Measurements from ENCODE around the gene C1QTNF12. TPM values are rescaled to one million over a fixed set of nuclear protein-coding genes. Genes with fewer than 3 reads are reported as not detected.

Gene C1QTNF12
- total RNA-seq, 4 donors from 2014 or later, result 0.79 to 3.0 (median 1.7) TPM; not detected in 1

- DNase-seq, result no peak
- Histone ChIP-seq H3K4me1 (peaks cover 0 to 31% (median 0%) of the 10 kb centered on the region in 3 donors), H3K27ac (no peak overlapping the region), H3K9me3 (no peaks in the 10 kb centered on the region), H3K27me3 (no peaks in the 10 kb centered on the region), H3K36me3 (peaks cover 15 to 92% (median 32%) of the 10 kb centered on the region in 3 donors), H3K4me3 (no peak overlapping the region)
- intact Hi-C loops (cut with DNase I), result no loop called here
- WGBS, 2 donors, result 73 to 79% methylated on average over 9 to 10 of the region's 10 CpGs
- TF ChIP-seq CTCF (IDR thresholded peaks at IDR 0.05) (peak in 1 of 6 experiments; percentile 30), POLR2A (IDR thresholded peaks at IDR 0.05) (no peak)
These were observed 18.3 kb upstream of the C1QTNF12 start for GRCh38 chr1:1264868-1265272.

- no peak for DNase-seq
- Histone ChIP-seq H3K36me3 (peaks cover 15 to 100% (median 33%) of the 10 kb centered on the region in 3 donors), H3K27ac (no peak overlapping the region), H3K9me3 (no peaks in the 10 kb centered on the region), H3K4me3 (no peak overlapping the region), H3K27me3 (no peaks in the 10 kb centered on the region), H3K4me1 (peaks cover 0 to 34% (median under 1%) of the 10 kb centered on the region in 3 donors)
- 90 to 94% methylated on average over 8 to 9 of the region's 9 CpGs for WGBS, 2 donors
- TF ChIP-seq CTCF (IDR thresholded peaks at IDR 0.05) (no peak), POLR2A (IDR thresholded peaks at IDR 0.05) (no peak)
- intact Hi-C loops (cut with DNase I), result no loop called here
These were observed 17.5 kb upstream of the C1QTNF12 start for GRCh38 chr1:1264026-1264425.

- intact Hi-C loops (cut with DNase I), result no loop called here
- H3K4me3 ChIP-seq, result no peak overlapping the region
- TF ChIP-seq POLR2A (IDR thresholded peaks at IDR 0.05) (no peak), CTCF (IDR thresholded peaks at IDR 0.05) (no peak)
- no peak overlapping the region for H3K27ac ChIP-seq
- DNase-seq, result no peak
- H3K36me3 ChIP-seq, result peaks cover 15 to 100% (median 33%) of the 10 kb centered on the region in 3 donors
- 75 to 91% methylated on average over 4 to 5 of the region's 8 CpGs for WGBS, 2 donors
- no peaks in the 10 kb centered on the region for H3K9me3 ChIP-seq
- no peaks in the 10 kb centered on the region for H3K27me3 ChIP-seq
- peaks cover 7 to 40% (median 7%) of the 10 kb centered on the region in 3 donors for H3K4me1 ChIP-seq
These were observed 16.2 kb upstream of the C1QTNF12 start for GRCh38 chr1:1262758-1263157.

- Histone ChIP-seq H3K9me3 (no peaks in the 10 kb centered on the region), H3K27ac (no peak overlapping the region), H3K4me1 (peaks cover 7 to 40% (median 7%) of the 10 kb centered on the region in 3 donors), H3K27me3 (no peaks in the 10 kb centered on the region), H3K4me3 (no peak overlapping the region), H3K36me3 (peaks cover 16 to 100% (median 27%) of the 10 kb centered on the region in 3 donors)
- TF ChIP-seq POLR2A (IDR thresholded peaks at IDR 0.05), result no peak
- no peak for TF ChIP-seq CTCF (IDR thresholded peaks at IDR 0.05)
- WGBS, 2 donors, result 95% methylated on average over 9 to 17 of the region's 17 CpGs
- DNase-seq, result no peak
- intact Hi-C loops (cut with DNase I), result no loop called here
These were observed 15.5 kb upstream of the C1QTNF12 start for GRCh38 chr1:1262071-1262470.

- intact Hi-C loops (cut with DNase I), result no loop called here
- Histone ChIP-seq H3K27ac (no peak overlapping the region), H3K9me3 (no peaks in the 10 kb centered on the region), H3K27me3 (no peaks in the 10 kb centered on the region), H3K36me3 (peaks cover 18 to 100% (median 27%) of the 10 kb centered on the region in 3 donors), H3K4me1 (peaks cover 7 to 40% (median 7%) of the 10 kb centered on the region in 3 donors), H3K4me3 (no peak overlapping the region)
- 48 to 65% methylated on average over 13 to 14 of the region's 16 CpGs for WGBS, 2 donors
- TF ChIP-seq CTCF (IDR thresholded peaks at IDR 0.05), result no peak
- no peak for TF ChIP-seq POLR2A (IDR thresholded peaks at IDR 0.05)
- no peak for DNase-seq
These were observed 14.5 kb upstream of the C1QTNF12 start for GRCh38 chr1:1260843-1261560.

Measured in esophagus squamous epithelium (tissue), 5 donors.